Endothelial cell of umbilical vein (primary cell): ENCODE measurements around the gene UBASH3A.

ENCODE experiments used
- CTCF ChIP-seq, 2 donors: IDR thresholded peaks; 1 replicate in 1 of 2; 2 replicates in 1 of 2; pipeline ENCODE4 v1.5.1; 2011; ENCODE audit warnings: low read length in 2 of 2, mild to moderate bottlenecking in 2 of 2, moderate library complexity in 2 of 2, control low read depth in 1 of 2, inconsistent platforms in 1 of 2, low read depth in 1 of 2; ENCODE audit not compliant: insufficient read depth in 1 of 2; ENCODE audit errors: extremely low read depth in 1 of 2
- MYC ChIP-seq: IDR thresholded peaks from one replicate; pipeline ENCODE4 v1.6.1; 2011; ENCODE audit warnings: mild to moderate bottlenecking, low read depth, low read length
- POLR2A ChIP-seq: IDR thresholded peaks from 2 replicates; pipeline ENCODE4 v1.6.1; 2012; ENCODE audit warnings: low read depth, mild to moderate bottlenecking, control low read depth, low read length

- TF ChIP-seq CTCF (IDR thresholded peaks at IDR 0.05; ENCODE audit: extremely low read depth in 1 of 2, insufficient read depth in 1 of 2, low read depth in 1 of 2, low read length in 2 of 2) (no peak), POLR2A (no peak), MYC (no peak)
Observed at GRCh38 chr21:42433946-42434551, 30.3 kb downstream of the UBASH3A start.
